DOHH2 (cell line): ENCODE data around the gene HFE.

Experiments
- CTCF ChIP-seq: fragments of 200-600 bp; sonication (generic); IDR thresholded peaks from one replicate; pipeline ENCODE4 v1.5.1; 2014; ENCODE audit warnings: antibody characterized with exemption, mild to moderate bottlenecking, low read depth, low read length; ENCODE audit not compliant: poor library complexity, severe bottlenecking
- EZH2phosphoT487 ChIP-seq: fragments of 200-600 bp; sonication (generic); IDR thresholded peaks from 2 replicates; pipeline ENCODE4 v1.6.1; 2017; ENCODE audit warnings: borderline replicate concordance, mild to moderate bottlenecking, antibody characterized with exemption, low read length, moderate library complexity, mixed read lengths

- TF ChIP-seq CTCF (no peak), EZH2phosphoT487 (no peak)
These were observed 41.0 kb downstream of the HFE start for GRCh38 chr6:26128013-26128771.
